ENCODE results near the gene GPR137. TPM values are rescaled to one million over a fixed set of nuclear protein-coding genes. Genes with fewer than 3 reads are reported as not detected.
"Not testable (repeated sequence)": the region's sequence is repeated elsewhere in the genome, so short reads cannot be mapped to it uniquely, and the experiment has no call there.

The GPR137 gene
- total RNA-seq, 1 donor, result 14.4 TPM

GRCh38 chr11:64323373-64323772, 37.7 kb downstream of the GPR137 start:
- TF ChIP-seq CTCF (IDR thresholded peaks at IDR 0.05; ENCODE audit: insufficient read depth, low read length), result no peak
- no peak for DNase-seq (ENCODE audit: low read depth)
- H3K4me3 ChIP-seq (ENCODE audit: low read depth, low read length), result no peak overlapping the region

- not testable (repeated sequence) for H3K4me3 ChIP-seq (ENCODE audit: low read depth, low read length); DNase-seq (ENCODE audit: low read depth)
Observed at GRCh38 chr11:64323984-64324383, 38.3 kb downstream of the GPR137 start.

- DNase-seq (ENCODE audit: low read depth), result no peak
- no peak for TF ChIP-seq CTCF (IDR thresholded peaks at IDR 0.05; ENCODE audit: insufficient read depth, low read length)
- no peak overlapping the region for H3K4me3 ChIP-seq (ENCODE audit: low read depth, low read length)
Observed at GRCh38 chr11:64324692-64325469, 39.2 kb downstream of the GPR137 start.

GRCh38 chr11:64327375-64327774, 41.7 kb downstream of the GPR137 start:
- H3K4me3 ChIP-seq (ENCODE audit: low read depth, low read length), result no peak overlapping the region
- TF ChIP-seq CTCF (IDR thresholded peaks at IDR 0.05; ENCODE audit: insufficient read depth, low read length), result no peak
- no peak for DNase-seq (ENCODE audit: low read depth)

- no peak for TF ChIP-seq CTCF (IDR thresholded peaks at IDR 0.05; ENCODE audit: insufficient read depth, low read length)
- DNase-seq (ENCODE audit: low read depth), result no peak
- H3K4me3 ChIP-seq (ENCODE audit: low read depth, low read length), result no peak overlapping the region
Observed at GRCh38 chr11:64327993-64328392, 42.3 kb downstream of the GPR137 start.

- TF ChIP-seq CTCF (IDR thresholded peaks at IDR 0.05; ENCODE audit: insufficient read depth, low read length), result no peak
- no peak for DNase-seq (ENCODE audit: low read depth)
- no peak overlapping the region for H3K4me3 ChIP-seq (ENCODE audit: low read depth, low read length)
Observed at GRCh38 chr11:64330888-64331287, 45.2 kb downstream of the GPR137 start.

- DNase-seq (ENCODE audit: low read depth), result peak; percentile 93
- peak; percentile 81 for TF ChIP-seq CTCF (IDR thresholded peaks at IDR 0.05; ENCODE audit: insufficient read depth, low read length)
- H3K4me3 ChIP-seq (ENCODE audit: low read depth, low read length), result no peak overlapping the region
Observed at GRCh38 chr11:64331569-64332371, 46.1 kb downstream of the GPR137 start.
